Measurements from ENCODE around the gene LAMTOR2. TPM values are rescaled to one million over a fixed set of nuclear protein-coding genes. Genes with fewer than 3 reads are reported as not detected.
A peak's percentile ranks its signal among the peaks of the same experiment; 100 is the strongest.

The LAMTOR2 gene
- total and polyA plus RNA-seq, 10 of the 15 experiments (the other 5 are each of a cell fraction or from before 2014, with no cell fraction given): 71.9 to 264 (median 97.0) TPM

- TF ChIP-seq ZBTB40 (IDR thresholded peaks at IDR 0.05; ENCODE audit: borderline replicate concordance) (no peak), CEBPB (IDR thresholded peaks at IDR 0.05; ENCODE audit: borderline replicate concordance in 1 of 2, low read depth in 2 of 2, low read length in 2 of 2) (no peak), JUNB (IDR thresholded peaks at IDR 0.05) (no peak), PBX3 (IDR thresholded peaks at IDR 0.05; ENCODE audit: insufficient replicate concordance, low read depth, low read length) (no peak), CBX5 (IDR thresholded peaks at IDR 0.05; ENCODE audit: low read depth) (no peak), BACH1 (IDR thresholded peaks at IDR 0.05; ENCODE audit: borderline replicate concordance) (peak; percentile 27; the same call in 1 of the 2 replicates), TCF12 (IDR thresholded peaks at IDR 0.05; ENCODE audit: low read depth, low read length) (no peak), MTA3 (IDR thresholded peaks at IDR 0.05; ENCODE audit: borderline replicate concordance, low read length) (no peak), HDGF (IDR thresholded peaks at IDR 0.05) (no peak), EED (IDR thresholded peaks at IDR 0.05; ENCODE audit: low read depth) (no peak), TARDBP (IDR thresholded peaks at IDR 0.05; ENCODE audit: borderline replicate concordance) (no peak), TCF3 (IDR thresholded peaks at IDR 0.05; ENCODE audit: borderline replicate concordance, insufficient read depth, low read depth, low read length) (no peak), MEF2A (IDR thresholded peaks at IDR 0.05; ENCODE audit: insufficient read depth, low read depth, low read length) (no peak), SMAD5 (IDR thresholded peaks at IDR 0.05; ENCODE audit: low read depth) (no peak), RAD21 (IDR thresholded peaks at IDR 0.05; ENCODE audit: insufficient read depth, low read depth, low read length) (peak; percentile 42), ZNF687 (IDR thresholded peaks at IDR 0.05) (no peak)
- TF ChIP-seq, protein P1, sequence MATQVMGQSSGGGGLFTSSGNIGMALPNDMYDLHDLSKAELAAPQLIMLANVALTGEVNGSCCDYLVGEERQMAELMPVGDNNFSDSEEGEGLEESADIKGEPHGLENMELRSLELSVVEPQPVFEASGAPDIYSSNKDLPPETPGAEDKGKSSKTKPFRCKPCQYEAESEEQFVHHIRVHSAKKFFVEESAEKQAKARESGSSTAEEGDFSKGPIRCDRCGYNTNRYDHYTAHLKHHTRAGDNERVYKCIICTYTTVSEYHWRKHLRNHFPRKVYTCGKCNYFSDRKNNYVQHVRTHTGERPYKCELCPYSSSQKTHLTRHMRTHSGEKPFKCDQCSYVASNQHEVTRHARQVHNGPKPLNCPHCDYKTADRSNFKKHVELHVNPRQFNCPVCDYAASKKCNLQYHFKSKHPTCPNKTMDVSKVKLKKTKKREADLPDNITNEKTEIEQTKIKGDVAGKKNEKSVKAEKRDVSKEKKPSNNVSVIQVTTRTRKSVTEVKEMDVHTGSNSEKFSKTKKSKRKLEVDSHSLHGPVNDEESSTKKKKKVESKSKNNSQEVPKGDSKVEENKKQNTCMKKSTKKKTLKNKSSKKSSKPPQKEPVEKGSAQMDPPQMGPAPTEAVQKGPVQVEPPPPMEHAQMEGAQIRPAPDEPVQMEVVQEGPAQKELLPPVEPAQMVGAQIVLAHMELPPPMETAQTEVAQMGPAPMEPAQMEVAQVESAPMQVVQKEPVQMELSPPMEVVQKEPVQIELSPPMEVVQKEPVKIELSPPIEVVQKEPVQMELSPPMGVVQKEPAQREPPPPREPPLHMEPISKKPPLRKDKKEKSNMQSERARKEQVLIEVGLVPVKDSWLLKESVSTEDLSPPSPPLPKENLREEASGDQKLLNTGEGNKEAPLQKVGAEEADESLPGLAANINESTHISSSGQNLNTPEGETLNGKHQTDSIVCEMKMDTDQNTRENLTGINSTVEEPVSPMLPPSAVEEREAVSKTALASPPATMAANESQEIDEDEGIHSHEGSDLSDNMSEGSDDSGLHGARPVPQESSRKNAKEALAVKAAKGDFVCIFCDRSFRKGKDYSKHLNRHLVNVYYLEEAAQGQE (IDR thresholded peaks at IDR 0.05; ENCODE audit: low read depth, low read length): no peak
Observed at GRCh38 chr1:156053768-156054499, 648 bp upstream of the LAMTOR2 start, which contains the start of gene UBQLN4 (continued).

Data from GM12878 (cell line).